Caco-2 (cell line): ENCODE data around the gene BMP8A. TPM values are rescaled to one million over a fixed set of nuclear protein-coding genes. Genes with fewer than 3 reads are reported as not detected.

Experiments
- BruUV-seq: library from RNA; stranded (reverse); fragments of 400-500 nt; replicated peaks from 2 replicates; lab custom pipeline; 2021; lab: Mats Ljungman, UMichigan
- CTCF ChIA-PET: fragments of 300-600 bp; sonication (Branson Sonifier 250); formaldehyde crosslinking; loops from one replicate; lab custom pipeline; 2022; ENCODE audit warnings: antibody characterized with exemption; lab: Charles Lee
- POLR2A ChIA-PET: fragments of 300-600 bp; sonication (Branson Sonifier 250); formaldehyde crosslinking; loops from one replicate; lab custom pipeline; 2022; ENCODE audit warnings: antibody characterized with exemption; lab: Charles Lee
- DNase-seq, 2 experiments: peaks; one replicate each; pipeline versions ENCODE4 v3.0.0 to v3.0.0-alpha.2; 2020 to 2022
- H3K27me3 ChIP-seq: replicated peaks from 2 replicates; pipeline ENCODE4 v1.6.0; 2011; ENCODE audit warnings: low read length; ENCODE audit not compliant: control insufficient read depth, insufficient read depth
- H3K36me3 ChIP-seq: 2 replicates; pipeline ENCODE4 v1.5.1; 2011; ENCODE audit warnings: low read length; ENCODE audit not compliant: control insufficient read depth, insufficient read depth
- H3K4me1 ChIP-seq: fragments of 250-450 bp; sonication (Bioruptor Pico); 2 replicates; pipeline ENCODE4 v1.5.1; 2020; ENCODE audit warnings: mild to moderate bottlenecking
- H3K4me3 ChIP-seq: 2 replicates; pipeline ENCODE4 v1.5.1; 2011; ENCODE audit warnings: low read depth, mild to moderate bottlenecking, control low read depth, low read length
- H3K9me3 ChIP-seq: fragments of 250-450 bp; sonication (Bioruptor Pico); 2 replicates; pipeline ENCODE4 v1.5.1; 2020; ENCODE audit warnings: mild to moderate bottlenecking, moderate library complexity
- H3K27ac Mint-ChIP-seq: one replicate; pipeline ENCODE4 v1.8.0; 2022; ENCODE audit warnings: mixed read lengths; ENCODE audit not compliant: unreplicated experiment
- H3K27me3 Mint-ChIP-seq: one replicate; pipeline ENCODE4 v1.8.0; 2022; ENCODE audit warnings: mixed read lengths; ENCODE audit not compliant: insufficient read depth, unreplicated experiment
- H3K36me3 Mint-ChIP-seq: one replicate; pipeline ENCODE4 v1.8.0; 2022; ENCODE audit warnings: mild to moderate bottlenecking, mixed read lengths; ENCODE audit not compliant: insufficient read depth, unreplicated experiment
- H3K4me1 Mint-ChIP-seq: one replicate; pipeline ENCODE4 v1.8.0; 2022; ENCODE audit warnings: low read depth, mixed read lengths; ENCODE audit not compliant: unreplicated experiment
- H3K4me3 Mint-ChIP-seq: one replicate; pipeline ENCODE4 v1.8.0; 2022; ENCODE audit warnings: mild to moderate bottlenecking, moderate library complexity, mixed read lengths; ENCODE audit not compliant: unreplicated experiment
- H3K9me3 Mint-ChIP-seq: one replicate; pipeline ENCODE4 v1.8.0; 2022; ENCODE audit warnings: mixed read lengths; ENCODE audit not compliant: unreplicated experiment
- CTCF ChIP-seq, 2 experiments: fragments of 200-600 bp in 1 of 2; IDR thresholded peaks; 1 replicate in 1 of 2; 2 replicates in 1 of 2; pipeline versions ENCODE4 v1.5.1 to v1.8.0; 2011 to 2022; ENCODE audit warnings: antibody characterized with exemption in 1 of 2, control low read depth in 1 of 2, inconsistent platforms in 1 of 2, low read depth in 1 of 2, low read length in 1 of 2, mild to moderate bottlenecking in 1 of 2, moderate library complexity in 1 of 2; ENCODE audit not compliant: insufficient read depth in 1 of 2, severe bottlenecking in 1 of 2, unreplicated experiment in 1 of 2
- intact Hi-C: fragments of 100-400 bp; cut with micrococcal nuclease; formaldehyde crosslinking; loops from one replicate; pipeline ENCODE4 v1.10.0; 2022; ENCODE audit not compliant: unreplicated experiment
- total RNA-seq: library from RNA; stranded (reverse); gene quantifications from 2 replicates; pipeline ENCODE4 v1.2.3, GENCODE V29; 2022

Gene BMP8A
- total RNA-seq, 1 experiment from 2014 or later: 3.2 TPM

GRCh38 chr1:39573097-39573465, 81.6 kb downstream of the BMP8A start:
- no peaks in the 10 kb centered on the region for H3K27me3 ChIP-seq
- TF ChIP-seq CTCF (IDR thresholded peaks at IDR 0.05; ENCODE audit: insufficient read depth in 1 of 2, low read depth in 1 of 2, low read length in 1 of 2, severe bottlenecking in 1 of 2, unreplicated experiment in 1 of 2): no peak
- no peak for DNase-seq
- ChIA-PET POLR2A (interaction anchor here (0.5 to 0.6 kb wide), 3 partner anchors 19 to 165 kb away, joined by 3 to 7 read pairs (median 7); partner anchors contain the start of gene PPIE), CTCF (no interaction called here)
- H3K9me3 ChIP-seq: no peaks in the 10 kb centered on the region
- H3K9me3 Mint-ChIP-seq: no peaks in the 10 kb centered on the region
- H3K36me3 ChIP-seq: peaks cover 6% of the 10 kb centered on the region
- H3K4me3 Mint-ChIP-seq: peak overlapping the region; percentile 77
- H3K27ac Mint-ChIP-seq: no peak overlapping the region
- no TSS peak for BruUV-seq
- H3K27me3 Mint-ChIP-seq: no peaks in the 10 kb centered on the region
- peaks cover 4% of the 10 kb centered on the region for H3K4me1 ChIP-seq
- no peak overlapping the region for H3K4me3 ChIP-seq
- H3K4me1 Mint-ChIP-seq: peaks cover 8% of the 10 kb centered on the region
- intact Hi-C loops: no loop called here
- H3K36me3 Mint-ChIP-seq: peaks cover 87% of the 10 kb centered on the region

- no peak for TF ChIP-seq CTCF (IDR thresholded peaks at IDR 0.05; ENCODE audit: insufficient read depth in 1 of 2, low read depth in 1 of 2, low read length in 1 of 2, severe bottlenecking in 1 of 2, unreplicated experiment in 1 of 2)
- intact Hi-C loops: no loop called here
- peak overlapping the region; percentile 77 for H3K4me3 ChIP-seq
- CTCF ChIA-PET: interaction anchor here (0.6 kb wide), 1 partner anchor 34 kb away, joined by 4 read pairs; no protein-coding TSS in a partner anchor
- H3K4me1 ChIP-seq: no peaks in the 10 kb centered on the region; the same call in none of the 2 replicates
- no peaks in the 10 kb centered on the region for H3K27me3 ChIP-seq
- H3K36me3 Mint-ChIP-seq: peaks cover 78% of the 10 kb centered on the region
- no peak overlapping the region for H3K27ac Mint-ChIP-seq
- peaks cover under 1% of the 10 kb centered on the region for H3K4me1 Mint-ChIP-seq
- H3K9me3 ChIP-seq: no peaks in the 10 kb centered on the region
- POLR2A ChIA-PET: interaction anchor here (0.6 kb wide), 3 partner anchors 14 to 164 kb away, joined by 3 to 7 read pairs (median 5); partner anchors contain the start of gene PPIE
- no peaks in the 10 kb centered on the region for H3K27me3 Mint-ChIP-seq
- BruUV-seq: no TSS peak
- H3K4me3 Mint-ChIP-seq: peak overlapping the region; percentile 77
- peaks cover 6% of the 10 kb centered on the region for H3K36me3 ChIP-seq
- H3K9me3 Mint-ChIP-seq: no peaks in the 10 kb centered on the region
- no peak for DNase-seq
These were observed 82.5 kb downstream of the BMP8A start for GRCh38 chr1:39573736-39574624.

GRCh38 chr1:39574646-39575045, 83.2 kb downstream of the BMP8A start:
- Histone ChIP-seq H3K9me3 (no peaks in the 10 kb centered on the region), H3K36me3 (peaks cover 5% of the 10 kb centered on the region), H3K27me3 (no peaks in the 10 kb centered on the region), H3K4me1 (no peaks in the 10 kb centered on the region; the same call in none of the 2 replicates), H3K4me3 (peak overlapping the region; percentile 77)
- intact Hi-C loops: no loop called here
- no peak for TF ChIP-seq CTCF (IDR thresholded peaks at IDR 0.05; ENCODE audit: insufficient read depth in 1 of 2, low read depth in 1 of 2, low read length in 1 of 2, severe bottlenecking in 1 of 2, unreplicated experiment in 1 of 2)
- no peak for DNase-seq
- H3K4me3 Mint-ChIP-seq: peak overlapping the region; percentile 77
- H3K4me1 Mint-ChIP-seq: no peaks in the 10 kb centered on the region
- H3K27ac Mint-ChIP-seq: peak overlapping the region; percentile 50
- H3K9me3 Mint-ChIP-seq: no peaks in the 10 kb centered on the region
- no TSS peak for BruUV-seq
- ChIA-PET CTCF (no interaction called here), POLR2A (no interaction called here)
- peaks cover 71% of the 10 kb centered on the region for H3K36me3 Mint-ChIP-seq
- no peaks in the 10 kb centered on the region for H3K27me3 Mint-ChIP-seq

Other genes starting within 250 kb of the BMP8A start
- gene PABPC4, start 85.2 kb downstream of the BMP8A start, total RNA-seq: 242 and 245 TPM in 2 replicates
- gene HEYL, start 148.0 kb downstream of the BMP8A start, total RNA-seq: 3.0 and 3.4 TPM in 2 replicates
- not detected in 2 replicates for gene NT5C1A, start 180.5 kb downstream of the BMP8A start, total RNA-seq
- 0.07 and 0.14 TPM in 2 replicates for gene HPCAL4, start 199.8 kb downstream of the BMP8A start, total RNA-seq
- gene PPIE, start 247.2 kb downstream of the BMP8A start, total RNA-seq: 39.2 and 41.7 TPM in 2 replicates